Measurements from ENCODE around the gene GNG10. TPM values are rescaled to one million over a fixed set of nuclear protein-coding genes. Genes with fewer than 3 reads are reported as not detected.
"Not testable (repeated sequence)": the region's sequence is repeated elsewhere in the genome, so short reads cannot be mapped to it uniquely, and the experiment has no call there.

Gene GNG10
- total RNA-seq, result 10 to 100 TPM; 18.0 to 19.3 TPM

DNA sequence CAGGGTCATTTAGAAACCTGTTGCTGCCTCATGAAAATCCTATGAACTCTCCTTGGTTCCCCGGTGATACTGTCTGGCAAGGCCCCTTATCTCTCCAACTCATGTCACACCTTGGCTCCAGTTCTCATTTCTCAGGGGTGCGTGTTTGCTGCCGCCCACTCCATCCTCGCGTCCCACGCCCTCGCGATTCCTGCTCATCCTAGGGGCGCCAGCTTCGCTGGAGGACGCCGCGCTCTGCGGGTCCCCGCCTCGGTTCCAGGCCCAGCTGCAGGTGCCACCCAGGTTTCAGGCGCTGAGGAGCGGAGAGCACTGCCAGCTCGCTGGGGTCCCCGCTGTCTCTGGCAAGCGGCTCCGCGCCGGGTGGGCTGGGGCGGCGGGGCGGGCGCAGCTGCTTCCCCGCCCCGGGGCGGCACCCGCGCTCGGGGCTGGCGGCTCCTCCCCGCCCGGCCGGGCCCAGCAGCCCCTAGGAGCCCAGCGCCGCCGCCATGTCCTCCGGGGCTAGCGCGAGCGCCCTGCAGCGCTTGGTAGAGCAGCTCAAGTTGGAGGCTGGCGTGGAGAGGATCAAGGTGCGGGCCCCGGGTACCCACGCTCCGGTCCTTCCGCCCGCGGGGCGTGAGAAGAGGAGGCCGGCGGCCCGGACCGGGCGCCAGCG lies at the start of gene GNG10:
TSS of gene GNG10 (plus strand) at position 456 of the 652 bp plus-strand sequence. CDS start at position 486, 30 bp downstream.
- peaks cover 25% of the 10 kb centered on the region for H3K4me1 Mint-ChIP-seq
- peak; percentile 65 for DNase-seq
- peak within 1 kb of the TSS; percentile 94 for H3K27ac Mint-ChIP-seq
- H3K4me3 Mint-ChIP-seq, result peak within 1 kb of the TSS; percentile 94
- peaks cover 18% of the 10 kb centered on the region for H3K36me3 Mint-ChIP-seq (ENCODE audit: low read depth)
- H3K27me3 Mint-ChIP-seq, result no peaks in the 10 kb centered on the region
- H3K9me3 Mint-ChIP-seq, result no peaks in the 10 kb centered on the region
- ChIA-PET POLR2A (no interaction called here), CTCF (interaction anchor here (0.6 to 1.1 kb wide), 3 partner anchors 30 to 814 kb away, joined by 3 to 5 read pairs (median 4); partner anchors contain the start of gene DNAJC25)

DNA sequence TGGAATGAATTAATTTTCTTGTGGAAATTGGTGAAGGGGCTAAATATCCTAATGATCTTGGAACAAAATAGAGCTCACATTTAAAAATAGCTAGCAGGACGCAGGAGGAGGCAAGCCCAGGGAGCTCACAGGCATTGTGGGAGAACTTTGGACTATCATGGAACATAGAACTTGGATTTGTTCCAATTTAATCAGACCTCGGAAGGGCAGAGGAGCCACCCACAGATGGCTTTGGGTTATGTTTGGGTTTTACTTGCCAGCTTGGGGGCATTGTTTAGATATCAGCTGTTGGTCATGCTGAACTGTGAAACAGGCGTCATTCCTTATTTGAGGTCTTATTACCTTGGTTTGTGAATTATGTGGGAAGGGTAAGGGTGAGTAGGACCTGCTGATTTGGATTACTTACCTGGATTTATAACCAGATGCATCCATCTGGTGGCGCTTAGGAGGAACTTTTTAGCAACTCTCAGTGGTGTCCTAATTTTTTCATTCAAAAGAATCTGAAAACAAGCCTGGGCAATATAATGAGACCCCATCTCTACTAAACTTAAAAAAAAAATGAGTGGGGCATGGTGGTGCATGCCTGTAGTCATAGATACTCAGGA lies 47.9 kb upstream of the GNG10 start:
- Mint-ChIP-seq H3K9me3 (no peaks in the 10 kb centered on the region), H3K27ac (no peak overlapping the region), H3K4me3 (no peak overlapping the region), H3K36me3 (ENCODE audit: low read depth) (no peaks in the 10 kb centered on the region), H3K27me3 (peaks cover 26% of the 10 kb centered on the region), H3K4me1 (no peaks in the 10 kb centered on the region)
- CTCF ChIA-PET, result interaction anchor here (1.0 to 1.1 kb wide), 2 partner anchors 8 to 37 kb away, joined by 3 to 5 read pairs; no protein-coding TSS in a partner anchor
- DNase-seq, result no peak
- POLR2A ChIA-PET, result no interaction called here

DNA sequence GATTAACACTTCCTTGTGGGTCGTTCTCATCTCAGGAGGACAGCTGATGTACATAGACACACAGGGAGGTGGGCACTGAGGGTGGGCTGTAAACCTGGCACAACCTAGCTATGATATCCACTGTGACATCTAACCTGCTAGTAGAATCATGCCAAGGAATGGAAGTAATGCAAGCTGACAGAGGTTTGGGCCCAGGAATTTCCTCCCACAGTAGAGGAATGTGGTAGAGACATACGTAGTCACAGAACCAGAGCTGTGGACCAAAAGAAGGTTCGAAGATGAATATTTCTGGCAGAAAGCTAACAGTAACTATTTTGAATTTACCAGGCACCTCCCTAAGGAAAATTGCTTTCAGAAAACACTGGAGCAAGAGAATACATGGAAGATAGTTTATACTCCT lies 45.5 kb upstream of the GNG10 start:
- Mint-ChIP-seq H3K9me3 (no peaks in the 10 kb centered on the region), H3K4me1 (no peaks in the 10 kb centered on the region)
- CTCF ChIA-PET, result interaction anchor here (0.7 to 1.2 kb wide), 4 partner anchors 10 to 482 kb away, joined by 3 read pairs; partner anchors contain the start of gene DNAJC25

DNA sequence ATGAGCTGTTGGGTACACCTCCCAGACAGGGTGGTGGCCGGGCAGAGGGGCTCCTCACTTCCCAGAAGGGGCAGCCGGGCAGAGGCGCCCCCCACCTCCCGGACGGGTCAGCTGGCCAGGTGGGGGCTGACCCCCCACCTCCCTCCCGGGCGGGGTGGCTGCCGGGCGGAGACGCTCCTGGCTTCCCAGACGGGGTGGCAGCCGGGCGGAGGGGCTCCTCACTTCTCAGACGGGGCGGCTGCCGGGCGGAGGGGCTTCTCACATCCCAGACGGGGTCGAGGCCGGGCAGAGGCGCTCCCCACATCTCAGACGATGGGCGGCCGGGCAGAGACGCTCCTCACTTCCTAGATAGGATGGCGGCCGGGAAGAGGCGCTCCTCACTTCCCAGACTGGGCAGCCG lies 44.1 kb upstream of the GNG10 start:
- POLR2A ChIA-PET; DNase-seq; H3K4me3 Mint-ChIP-seq; H3K27ac Mint-ChIP-seq; H3K9me3 Mint-ChIP-seq; H3K36me3 Mint-ChIP-seq (ENCODE audit: low read depth); CTCF ChIA-PET; H3K4me1 Mint-ChIP-seq: not testable (repeated sequence)
- peaks cover 19% of the 10 kb centered on the region for H3K27me3 Mint-ChIP-seq

More for the DNA sequence above, 45.5 kb upstream of the GNG10 start:
- Mint-ChIP-seq H3K27me3 (peaks cover 18% of the 10 kb centered on the region), H3K27ac (no peak overlapping the region), H3K36me3 (ENCODE audit: low read depth) (no peaks in the 10 kb centered on the region), H3K4me3 (no peak overlapping the region)
- POLR2A ChIA-PET, result no interaction called here
- no peak for DNase-seq

DNA sequence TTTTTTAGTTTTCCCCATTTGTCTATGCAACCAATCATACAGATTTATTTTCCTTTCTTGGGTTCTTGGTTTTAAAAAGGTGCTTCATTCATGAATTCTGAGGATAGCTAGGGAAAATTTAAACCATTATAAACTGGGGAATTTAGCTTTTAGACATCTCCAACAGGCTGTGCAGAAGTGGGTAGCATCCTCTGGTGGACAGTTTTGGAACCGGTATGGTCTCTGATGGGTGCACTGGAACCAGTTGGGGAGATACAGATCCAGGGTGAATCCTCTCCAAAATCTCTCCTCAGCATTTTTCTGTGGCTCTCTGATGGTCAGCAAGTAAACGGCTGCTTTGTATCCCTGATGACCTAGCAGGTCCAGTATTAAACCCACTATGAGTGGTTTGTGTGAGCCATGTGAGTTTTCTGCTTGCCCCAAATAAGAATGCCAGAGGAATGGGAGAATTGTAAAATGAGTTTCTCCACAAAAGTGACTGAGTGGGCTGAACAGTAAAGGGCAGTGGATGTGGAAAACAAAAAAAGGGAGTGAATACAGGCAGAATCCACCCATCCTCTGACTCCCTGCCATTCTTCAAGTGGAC lies 39.4 kb upstream of the GNG10 start:
- DNase-seq, result peak; percentile 40
- Mint-ChIP-seq H3K4me3 (no peak overlapping the region), H3K27ac (no peak overlapping the region), H3K27me3 (peaks cover 19% of the 10 kb centered on the region), H3K4me1 (no peaks in the 10 kb centered on the region), H3K9me3 (no peaks in the 10 kb centered on the region), H3K36me3 (ENCODE audit: low read depth) (no peaks in the 10 kb centered on the region)
- ChIA-PET POLR2A (no interaction called here), CTCF (interaction anchor here (0.6 to 1.6 kb wide), 9 partner anchors 9 to 908 kb away, joined by 3 to 5 read pairs (median 3); partner anchors contain the start of gene DNAJC25)

DNA sequence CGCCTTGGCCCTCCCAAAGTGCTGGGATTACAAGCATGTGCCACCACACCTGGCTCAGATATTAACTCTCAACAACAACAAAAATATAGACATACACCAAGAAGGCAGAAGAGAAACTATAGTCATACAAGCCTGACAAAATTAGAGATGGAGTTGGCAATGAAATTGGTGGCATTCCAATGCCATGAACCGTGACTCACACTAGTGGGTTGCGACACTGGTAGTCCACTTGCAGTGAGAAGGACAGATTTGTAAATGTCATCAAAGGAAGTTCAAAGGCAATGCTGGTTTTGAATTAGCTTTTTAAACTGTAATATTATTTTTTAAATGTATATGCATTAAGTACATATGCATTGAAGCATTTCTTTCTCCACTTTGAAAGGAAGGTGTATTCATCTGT lies 38.8 kb upstream of the GNG10 start:
- CTCF ChIA-PET, result interaction anchor here (0.6 kb wide), 1 partner anchor 50 kb away, joined by 3 read pairs; no protein-coding TSS in a partner anchor
- POLR2A ChIA-PET, result no interaction called here
- no peak for DNase-seq
- Mint-ChIP-seq H3K4me1 (no peaks in the 10 kb centered on the region), H3K27me3 (peaks cover 19% of the 10 kb centered on the region), H3K27ac (no peak overlapping the region), H3K4me3 (no peak overlapping the region), H3K9me3 (no peaks in the 10 kb centered on the region), H3K36me3 (ENCODE audit: low read depth) (no peaks in the 10 kb centered on the region)

DNA sequence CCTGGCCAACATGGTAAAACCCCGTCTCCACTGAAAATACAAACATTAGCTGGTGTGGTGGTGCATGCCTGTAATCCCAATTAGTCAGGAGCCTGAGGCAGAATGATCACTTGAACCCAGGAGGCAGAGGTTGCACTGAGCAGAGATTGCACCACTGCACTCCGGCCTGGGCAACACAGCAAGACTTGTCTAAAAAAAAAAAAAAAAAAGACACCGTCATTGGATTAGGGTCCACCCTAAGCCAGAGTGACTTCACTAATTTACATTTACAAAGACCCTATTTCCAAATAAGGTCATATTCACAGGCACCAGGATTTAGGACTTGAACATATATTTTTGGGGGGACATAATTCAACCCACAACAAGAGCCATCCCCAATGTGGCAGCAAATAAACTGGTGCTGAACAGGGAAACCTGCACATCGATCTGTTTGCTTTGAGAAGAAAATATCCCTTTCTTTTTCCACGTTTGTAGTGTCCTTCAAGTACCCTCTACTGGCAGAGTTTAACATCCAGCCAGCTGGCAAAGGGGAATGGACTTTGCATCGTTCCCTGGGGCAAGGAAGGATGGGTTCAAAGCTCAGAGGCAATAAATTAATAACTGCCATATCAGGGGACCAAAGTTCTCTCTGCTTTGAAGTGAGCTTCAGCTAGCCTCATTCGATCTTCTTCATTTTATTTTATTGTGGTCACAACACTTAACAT lies 34.0 kb upstream of the GNG10 start:
- H3K9me3 Mint-ChIP-seq, result no peaks in the 10 kb centered on the region
- no peak overlapping the region for H3K4me3 Mint-ChIP-seq
- H3K36me3 Mint-ChIP-seq (ENCODE audit: low read depth), result no peaks in the 10 kb centered on the region
- CTCF ChIA-PET, result no interaction called here
- POLR2A ChIA-PET, result no interaction called here
- no peak for DNase-seq
- H3K4me1 Mint-ChIP-seq, result peaks cover 11% of the 10 kb centered on the region
- peaks cover 11% of the 10 kb centered on the region for H3K27me3 Mint-ChIP-seq
- no peak overlapping the region for H3K27ac Mint-ChIP-seq

DNA sequence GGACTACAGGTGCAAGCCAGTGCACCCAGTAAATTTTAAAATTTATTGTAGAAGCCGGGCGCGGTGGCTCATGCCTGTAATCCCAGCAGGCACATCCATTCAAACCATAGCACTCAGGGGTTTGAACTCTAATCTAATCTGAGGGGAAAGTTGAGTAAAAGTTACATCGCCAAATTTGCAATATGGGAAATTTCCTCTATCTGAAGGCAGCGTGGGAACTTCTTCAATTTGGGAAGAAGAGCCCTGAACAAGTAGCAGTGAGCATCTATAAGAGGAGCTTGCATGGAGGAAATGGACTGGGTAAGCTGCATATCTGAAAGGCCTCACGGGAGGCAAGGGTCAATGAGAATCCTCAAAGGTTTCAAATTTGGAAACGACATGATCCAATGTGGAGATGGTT lies 33.0 kb upstream of the GNG10 start:
- H3K9me3 Mint-ChIP-seq, result no peaks in the 10 kb centered on the region
- CTCF ChIA-PET, result no interaction called here
- H3K4me3 Mint-ChIP-seq, result no peak overlapping the region
- POLR2A ChIA-PET, result no interaction called here
- peaks cover 21% of the 10 kb centered on the region for H3K4me1 Mint-ChIP-seq
- H3K27me3 Mint-ChIP-seq, result peaks cover 6% of the 10 kb centered on the region
- no peak overlapping the region for H3K27ac Mint-ChIP-seq
- DNase-seq, result no peak
- H3K36me3 Mint-ChIP-seq (ENCODE audit: low read depth), result peaks cover 2% of the 10 kb centered on the region

DNA sequence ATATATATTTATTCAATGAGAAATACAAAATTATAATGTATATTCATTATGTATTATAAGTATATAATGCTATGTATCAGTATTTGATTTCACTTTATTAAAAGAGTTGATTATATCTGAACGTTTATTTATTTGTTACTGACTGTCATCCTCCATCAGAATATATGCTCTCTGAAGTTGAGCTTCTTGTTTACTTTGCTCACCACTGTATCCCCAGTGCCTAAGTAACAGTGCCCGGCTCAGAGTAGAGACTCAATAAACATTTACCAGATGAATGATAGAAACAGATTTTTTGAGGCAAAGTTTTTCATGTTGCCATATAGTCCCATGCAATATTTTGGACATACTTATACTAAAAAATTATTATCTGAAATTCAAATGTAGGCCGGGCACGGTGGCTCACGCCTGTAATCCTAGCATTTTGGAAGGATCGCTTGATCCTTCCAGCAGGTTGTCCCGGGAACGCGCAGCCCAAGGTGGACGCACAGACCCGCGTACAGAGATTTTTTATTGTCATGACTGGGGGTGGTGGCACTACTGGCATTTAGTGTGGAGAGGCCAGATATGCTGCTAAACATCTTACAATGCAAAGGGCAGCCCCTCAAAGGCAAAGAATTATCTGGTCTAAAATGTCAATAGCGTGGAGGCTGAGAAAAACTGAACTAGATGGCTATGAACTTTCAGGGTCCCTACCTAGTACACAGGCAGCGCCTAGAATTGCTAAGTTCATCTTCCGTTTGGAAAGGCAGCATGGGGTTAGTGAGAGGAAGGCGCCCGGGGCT lies 31.0 kb upstream of the GNG10 start:
- POLR2A ChIA-PET, result no interaction called here
- H3K4me3 Mint-ChIP-seq, result peak overlapping the region; percentile 89
- H3K27me3 Mint-ChIP-seq, result no peaks in the 10 kb centered on the region
- peaks cover 33% of the 10 kb centered on the region for H3K4me1 Mint-ChIP-seq
- peaks cover 4% of the 10 kb centered on the region for H3K36me3 Mint-ChIP-seq (ENCODE audit: low read depth)
- no peak for DNase-seq
- CTCF ChIA-PET, result interaction anchor here (0.6 to 1.6 kb wide), 3 partner anchors 9 to 1645 kb away, joined by 3 to 5 read pairs (median 3); partner anchors contain the start of gene CDC26
- peak overlapping the region; percentile 85 for H3K27ac Mint-ChIP-seq
- no peaks in the 10 kb centered on the region for H3K9me3 Mint-ChIP-seq

DNA sequence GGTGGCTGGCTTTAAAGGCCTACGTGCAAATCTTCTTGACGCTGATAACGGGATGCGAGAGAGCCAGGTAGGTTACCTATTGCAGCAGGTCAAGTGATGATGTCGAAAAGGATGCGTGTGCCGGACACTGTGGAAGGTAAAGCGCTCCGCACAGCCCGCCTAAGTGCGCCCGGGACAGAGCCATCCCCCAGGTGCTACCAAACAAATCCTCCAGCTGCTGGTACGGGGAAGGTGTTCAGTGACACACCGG lies 30.5 kb upstream of the GNG10 start:
- POLR2A ChIA-PET, result no interaction called here
- peaks cover 38% of the 10 kb centered on the region for H3K4me1 Mint-ChIP-seq
- CTCF ChIA-PET, result interaction anchor here (0.6 to 1.6 kb wide), 5 partner anchors 10 to 1644 kb away, joined by 3 to 5 read pairs (median 3); partner anchors contain the start of gene CDC26

DNA sequence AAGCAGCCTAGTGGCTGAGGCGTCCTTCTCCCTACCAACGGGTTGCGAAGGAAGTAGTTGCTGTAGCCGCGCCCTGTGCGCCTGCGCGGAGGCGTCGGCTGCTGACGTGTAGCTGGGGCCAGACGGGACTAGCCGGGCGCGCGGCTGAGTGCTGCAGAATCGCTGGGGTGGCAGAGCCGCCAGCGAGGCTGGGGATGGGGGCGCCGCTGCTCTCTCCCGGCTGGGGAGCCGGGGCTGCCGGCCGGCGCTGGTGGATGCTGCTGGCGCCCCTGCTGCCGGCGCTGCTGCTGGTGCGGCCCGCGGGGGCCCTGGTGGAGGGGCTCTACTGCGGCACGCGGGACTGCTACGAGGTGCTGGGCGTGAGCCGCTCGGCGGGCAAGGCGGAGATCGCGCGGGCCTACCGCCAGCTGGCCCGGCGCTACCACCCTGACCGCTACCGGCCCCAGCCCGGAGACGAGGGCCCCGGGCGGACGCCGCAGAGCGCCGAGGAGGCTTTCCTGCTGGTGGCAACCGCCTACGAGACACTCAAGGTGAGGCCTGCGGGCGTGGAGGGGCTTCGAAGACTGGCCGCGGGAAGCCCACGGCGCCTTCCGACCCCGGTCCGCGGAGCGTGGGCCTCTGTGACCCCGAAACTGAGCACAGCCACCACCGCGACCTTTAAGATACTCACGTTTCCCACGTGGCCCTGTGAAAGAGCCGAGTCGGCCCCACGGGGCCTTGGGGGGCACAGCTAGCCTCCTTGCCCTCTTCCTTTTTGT lies 30.0 kb upstream of the GNG10 start, which contains the start of gene DNAJC25:
TSS of gene DNAJC25 (plus strand) at position 121 of the 758 bp plus-strand sequence. CDS start at position 195, 74 bp downstream.
- no peaks in the 10 kb centered on the region for H3K9me3 Mint-ChIP-seq

More for the DNA sequence above, 30.5 kb upstream of the GNG10 start:
- peak overlapping the region; percentile 89 for H3K4me3 Mint-ChIP-seq
- H3K36me3 Mint-ChIP-seq (ENCODE audit: low read depth), result peaks cover 4% of the 10 kb centered on the region
- no peak for DNase-seq
- peak overlapping the region; percentile 85 for H3K27ac Mint-ChIP-seq
- H3K27me3 Mint-ChIP-seq, result no peaks in the 10 kb centered on the region
- H3K9me3 Mint-ChIP-seq, result no peaks in the 10 kb centered on the region

More for the DNA sequence above, 30.0 kb upstream of the GNG10 start, which contains the start of gene DNAJC25:
- Mint-ChIP-seq H3K27ac (peak within 1 kb of the TSS; percentile 91), H3K4me1 (peaks cover 41% of the 10 kb centered on the region), H3K36me3 (ENCODE audit: low read depth) (peaks cover 4% of the 10 kb centered on the region), H3K4me3 (peak within 1 kb of the TSS; percentile 89), H3K27me3 (no peaks in the 10 kb centered on the region)
- POLR2A ChIA-PET, result no interaction called here
- CTCF ChIA-PET, result interaction anchor here (0.5 to 1.6 kb wide), 6 partner anchors 10 to 1644 kb away, joined by 3 to 5 read pairs (median 3); partner anchors contain the start of gene CDC26
- peak; percentile 98 for DNase-seq

Measured in activated CD4-positive, alpha-beta T cell treated with anti-CD3 and anti-CD28 coated beads, Interleukin-2, amount 10 ng/mL, durations not matched to agents 7 days and 5 days (primary cell).